Fibroblast of pulmonary artery (primary cell): Measurements from ENCODE around the gene SAMD1.

Source experiments
- DNase-seq: peaks from one replicate; pipeline ENCODE4 v3.0.0-alpha.2; 2010; ENCODE audit warnings: low read depth
- H3K4me3 ChIP-seq: replicated peaks from 2 replicates; pipeline ENCODE4 v1.5.1; 2011; ENCODE audit warnings: low read depth, mild to moderate bottlenecking, control low read depth, low read length, moderate library complexity
- TF ChIP-seq, protein P1 (sequence below): IDR thresholded peaks from 2 replicates; pipeline ENCODE4 v1.5.1; 2011; ENCODE audit warnings: mild to moderate bottlenecking, control low read depth, low read length, inconsistent platforms; ENCODE audit errors: missing control alignments

Gene SAMD1

DNA sequence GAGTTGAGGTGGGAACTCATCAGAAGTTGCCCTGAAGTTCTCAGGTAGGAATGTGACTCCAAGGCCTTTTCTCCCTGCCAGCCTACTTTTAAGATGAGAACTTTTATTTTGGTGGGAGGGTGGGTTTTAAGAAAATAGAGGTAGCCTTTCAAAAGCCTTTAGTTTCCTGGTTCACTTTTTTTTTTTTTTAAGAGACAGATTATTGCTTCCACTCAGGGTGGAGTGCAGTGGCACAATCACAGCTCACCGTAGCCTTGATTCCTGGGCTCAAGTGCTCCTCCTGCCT lies 7.9 kb downstream of the SAMD1 start:
- H3K4me3 ChIP-seq = no peak overlapping the region
- no peak for DNase-seq
- TF ChIP-seq, protein P1, sequence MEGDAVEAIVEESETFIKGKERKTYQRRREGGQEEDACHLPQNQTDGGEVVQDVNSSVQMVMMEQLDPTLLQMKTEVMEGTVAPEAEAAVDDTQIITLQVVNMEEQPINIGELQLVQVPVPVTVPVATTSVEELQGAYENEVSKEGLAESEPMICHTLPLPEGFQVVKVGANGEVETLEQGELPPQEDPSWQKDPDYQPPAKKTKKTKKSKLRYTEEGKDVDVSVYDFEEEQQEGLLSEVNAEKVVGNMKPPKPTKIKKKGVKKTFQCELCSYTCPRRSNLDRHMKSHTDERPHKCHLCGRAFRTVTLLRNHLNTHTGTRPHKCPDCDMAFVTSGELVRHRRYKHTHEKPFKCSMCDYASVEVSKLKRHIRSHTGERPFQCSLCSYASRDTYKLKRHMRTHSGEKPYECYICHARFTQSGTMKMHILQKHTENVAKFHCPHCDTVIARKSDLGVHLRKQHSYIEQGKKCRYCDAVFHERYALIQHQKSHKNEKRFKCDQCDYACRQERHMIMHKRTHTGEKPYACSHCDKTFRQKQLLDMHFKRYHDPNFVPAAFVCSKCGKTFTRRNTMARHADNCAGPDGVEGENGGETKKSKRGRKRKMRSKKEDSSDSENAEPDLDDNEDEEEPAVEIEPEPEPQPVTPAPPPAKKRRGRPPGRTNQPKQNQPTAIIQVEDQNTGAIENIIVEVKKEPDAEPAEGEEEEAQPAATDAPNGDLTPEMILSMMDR = no peak

DNA sequence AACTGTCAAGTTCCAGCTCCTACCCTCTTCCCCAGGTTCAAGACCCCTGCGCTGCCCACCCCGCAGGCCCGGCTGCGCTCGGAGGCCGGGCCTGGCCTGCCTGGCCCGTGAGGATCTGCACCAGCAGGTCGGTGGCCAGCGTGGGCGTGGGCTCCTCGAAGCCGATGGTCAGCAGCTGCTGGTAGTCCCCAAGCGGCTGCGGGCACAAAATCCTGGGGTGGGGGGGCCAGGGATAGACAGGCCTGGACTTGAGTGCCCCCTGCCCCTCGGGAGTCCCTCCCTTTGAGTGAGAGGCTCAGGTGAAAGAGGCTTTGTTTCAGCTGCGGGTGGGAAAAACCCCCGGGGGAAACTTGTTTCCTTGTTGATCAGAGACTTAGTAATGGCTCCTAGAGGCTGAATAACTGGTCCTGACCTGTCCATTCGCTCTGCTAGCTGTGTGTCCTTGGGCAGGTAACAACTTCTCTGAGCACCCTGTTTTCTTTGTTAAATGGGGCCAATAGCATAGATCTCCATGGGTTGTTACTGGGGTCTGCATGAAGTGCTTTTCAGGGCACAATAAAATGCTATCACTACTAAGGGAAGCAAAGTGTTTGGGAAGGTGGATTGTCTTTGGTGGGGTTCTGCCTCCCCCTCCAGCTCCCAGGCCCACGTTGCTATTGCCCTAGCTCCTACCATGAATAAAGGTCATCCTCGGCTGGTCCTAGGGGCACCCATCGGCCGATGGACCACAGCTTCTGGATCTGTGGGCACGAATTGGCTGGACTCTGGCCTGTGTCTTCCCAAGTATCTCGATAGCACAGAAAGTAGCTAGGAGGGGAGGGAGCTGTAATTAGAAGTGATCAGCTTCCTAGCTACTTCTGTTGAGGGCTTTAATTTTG lies 8.5 kb downstream of the SAMD1 start:
- peak overlapping the region; percentile 81 for H3K4me3 ChIP-seq
- DNase-seq = no peak
- TF ChIP-seq, protein P1 = no peak

DNA sequence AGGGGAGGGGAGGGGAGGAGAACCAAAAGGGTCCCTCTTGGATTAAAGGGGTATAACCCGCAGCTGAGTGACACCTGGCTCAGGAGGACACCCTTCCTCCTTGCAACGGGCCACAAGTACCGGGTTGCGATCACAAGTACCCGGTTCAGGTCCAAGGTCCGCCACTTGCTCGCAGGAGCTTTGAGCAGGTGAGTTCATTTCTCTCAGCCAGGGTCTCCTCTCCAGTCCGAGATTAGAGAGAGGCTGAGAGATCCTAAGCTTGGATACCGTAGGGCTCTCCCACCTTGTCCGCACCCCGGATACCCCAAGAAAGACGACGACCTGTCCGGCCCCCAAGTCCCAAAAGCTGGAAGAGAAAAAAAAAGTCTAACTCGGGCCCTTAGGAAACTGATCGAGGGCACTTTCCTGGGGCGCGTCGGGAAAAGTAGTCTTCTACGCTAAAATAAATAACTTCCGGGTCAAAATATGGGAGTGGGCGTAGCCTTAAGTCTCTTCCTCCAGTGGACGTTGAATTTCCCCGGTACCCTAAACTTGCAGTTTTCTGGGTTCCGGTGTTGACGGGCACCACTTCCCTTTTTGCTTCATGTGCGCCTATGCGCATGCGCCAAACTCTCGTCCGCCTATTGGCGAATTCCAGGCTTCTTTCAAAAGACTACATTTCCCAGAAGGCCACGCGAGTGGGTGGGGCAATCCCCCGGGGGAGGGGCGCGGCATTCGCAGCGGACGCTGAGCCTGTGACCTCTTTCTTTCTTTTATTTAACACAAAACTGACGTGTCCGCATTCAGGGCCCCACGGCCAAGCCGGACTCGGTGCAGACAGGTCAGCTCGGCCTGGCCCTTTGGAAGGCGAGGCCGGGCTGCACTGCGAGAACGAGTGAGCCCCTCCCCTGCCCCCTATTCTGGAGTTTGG lies 9.4 kb downstream of the SAMD1 start:
- peak; percentile 100 for DNase-seq
- peak overlapping the region; percentile 81 for H3K4me3 ChIP-seq
- TF ChIP-seq, protein P1 = no peak

DNA sequence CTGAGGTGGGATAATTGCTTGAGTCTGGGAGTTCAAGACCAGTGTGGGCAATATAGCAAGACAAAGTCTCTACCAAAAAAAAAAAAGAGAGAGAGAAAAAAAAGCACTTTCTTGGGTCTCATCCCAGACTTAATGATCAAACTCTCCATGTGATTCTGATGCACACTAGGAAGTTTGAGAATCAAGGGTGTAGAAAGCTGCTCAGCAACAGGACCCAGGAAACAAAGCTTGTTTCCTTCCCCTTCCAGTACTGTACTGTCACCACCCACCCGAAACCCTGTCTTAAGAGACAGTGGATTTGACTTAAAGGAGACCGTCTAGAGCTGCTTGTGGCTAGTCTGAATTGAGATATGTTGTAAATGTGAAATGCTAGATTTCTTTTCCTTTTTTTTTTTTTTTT lies 12.1 kb downstream of the SAMD1 start:
- no peak overlapping the region for H3K4me3 ChIP-seq
- TF ChIP-seq, protein P1 = no peak
- DNase-seq = no peak

DNA sequence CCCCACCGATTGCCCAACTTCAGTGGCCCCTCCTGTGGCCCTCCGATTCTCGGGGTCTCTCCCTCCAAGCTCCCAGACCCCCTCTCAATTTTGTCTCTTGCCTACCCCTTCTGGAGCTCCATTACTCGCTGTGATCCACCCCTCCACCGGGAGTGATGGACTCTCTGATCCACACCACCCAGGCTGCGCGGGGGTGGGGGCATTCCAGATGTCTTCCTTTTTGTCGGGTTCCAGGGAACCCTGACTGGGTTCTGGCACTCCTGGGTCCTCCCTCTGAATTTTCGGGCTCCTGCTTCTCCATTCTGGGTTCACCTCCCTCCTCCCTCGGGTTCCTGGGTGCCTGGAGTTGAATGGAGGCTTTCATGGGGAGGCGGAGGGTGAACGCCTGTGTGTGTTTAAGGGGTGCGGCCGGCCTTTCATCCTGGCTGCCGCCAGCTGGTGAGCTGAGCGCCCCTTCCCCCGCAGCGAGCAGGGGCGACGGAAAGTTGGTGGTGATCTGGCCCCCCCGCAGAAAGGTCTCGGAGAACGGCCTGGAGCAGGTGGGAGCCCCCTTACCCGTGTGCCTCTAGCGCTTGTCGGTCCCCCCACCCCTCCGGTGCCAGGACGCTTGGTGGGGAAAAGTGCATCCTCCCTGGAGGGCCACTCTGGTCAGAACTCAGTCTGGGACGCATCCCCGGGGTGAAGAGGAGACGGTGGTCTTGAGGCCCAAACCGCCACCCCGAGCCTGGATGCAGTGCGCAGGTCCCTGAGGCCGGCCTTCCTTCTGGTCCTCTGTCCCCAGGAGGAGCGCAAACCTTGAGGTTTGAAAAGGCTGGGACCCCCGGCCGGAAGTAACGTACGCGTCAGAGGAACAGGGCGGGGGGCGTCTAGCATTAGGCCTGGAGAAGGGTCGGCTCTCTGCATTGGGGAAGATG lies 16.4 kb downstream of the SAMD1 start:
- no peak for DNase-seq
- TF ChIP-seq, protein P1 = no peak
- H3K4me3 ChIP-seq = peak overlapping the region; percentile 60

DNA sequence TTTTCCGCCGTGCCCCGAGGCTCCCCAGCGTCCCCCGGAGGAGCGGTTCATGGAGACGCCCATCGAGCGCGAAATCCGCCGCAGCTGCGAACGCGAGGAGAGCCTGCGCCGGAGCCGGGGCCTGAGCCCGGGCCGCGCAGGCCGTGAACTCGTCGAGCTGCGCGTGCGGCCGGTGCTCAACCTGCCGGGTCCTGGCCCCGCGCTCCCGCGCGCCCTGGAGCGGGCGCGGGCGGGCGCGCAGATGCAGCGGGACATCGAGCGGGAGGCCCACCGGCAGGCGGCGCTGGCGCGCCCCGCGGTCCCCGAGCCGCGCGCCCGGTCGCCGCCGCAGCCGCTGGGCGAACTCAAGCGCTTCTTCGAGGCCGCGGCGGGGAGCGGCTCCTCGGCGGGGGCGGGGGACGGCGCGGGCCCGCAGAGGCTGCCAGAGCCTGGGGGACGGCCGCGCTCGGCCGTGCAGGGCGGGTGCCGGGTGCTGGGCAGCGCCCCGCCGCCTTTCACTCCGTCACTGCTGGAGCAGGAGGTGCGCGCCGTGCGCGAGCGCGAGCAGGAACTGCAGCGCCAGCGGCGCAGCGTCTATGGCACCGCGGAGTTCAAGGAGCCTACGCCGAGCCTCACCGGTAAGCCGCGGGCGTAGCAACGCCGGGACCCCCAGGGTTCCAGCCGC lies 17.2 kb downstream of the SAMD1 start:
- DNase-seq = peak; percentile 82
- TF ChIP-seq, protein P1 = peak; percentile 5
- H3K4me3 ChIP-seq = peak overlapping the region; percentile 60
